ENCODE data around the gene RASAL3.

RASAL3 gene

GRCh38 chr19:15443838-15444237 lies 20.5 kb downstream of the RASAL3 start:
- no peak for DNase-seq (ENCODE audit: low read depth in 1 of 2, low spot score in 1 of 2)
- in situ Hi-C loops (cut with HindIII; ENCODE audit: low pct_unique_long_range_greater_than_20kb, low sequenced_read_pairs): no loop called here
- TF ChIP-seq JUND (IDR thresholded peaks at IDR 0.05; ENCODE audit: low read depth): no peak

GRCh38 chr19:15443325-15443724 lies 21.0 kb downstream of the RASAL3 start:
- in situ Hi-C loops (cut with HindIII; ENCODE audit: low pct_unique_long_range_greater_than_20kb, low sequenced_read_pairs): no loop called here
- no peak for TF ChIP-seq JUND (IDR thresholded peaks at IDR 0.05; ENCODE audit: low read depth)
- no peak for DNase-seq (ENCODE audit: low read depth in 1 of 2, low spot score in 1 of 2)

GRCh38 chr19:15442142-15442920 lies 22.0 kb downstream of the RASAL3 start:
- TF ChIP-seq JUND (IDR thresholded peaks at IDR 0.05; ENCODE audit: low read depth): no peak

GRCh38 chr19:15441317-15441716 lies 23.0 kb downstream of the RASAL3 start:
- TF ChIP-seq JUND (IDR thresholded peaks at IDR 0.05; ENCODE audit: low read depth): no peak
- in situ Hi-C loops (cut with HindIII; ENCODE audit: low pct_unique_long_range_greater_than_20kb, low sequenced_read_pairs): no loop called here

More at GRCh38 chr19:15442142-15442920, 22.0 kb downstream of the RASAL3 start:
- DNase-seq (ENCODE audit: low read depth in 1 of 2, low spot score in 1 of 2): no peak
- in situ Hi-C loops (cut with HindIII; ENCODE audit: low pct_unique_long_range_greater_than_20kb, low sequenced_read_pairs): no loop called here

GRCh38 chr19:15439821-15440641 lies 24.3 kb downstream of the RASAL3 start:
- no peak for TF ChIP-seq JUND (IDR thresholded peaks at IDR 0.05; ENCODE audit: low read depth)
- in situ Hi-C loops (cut with HindIII; ENCODE audit: low pct_unique_long_range_greater_than_20kb, low sequenced_read_pairs): no loop called here
- DNase-seq (ENCODE audit: low read depth in 1 of 2, low spot score in 1 of 2): no peak

More at GRCh38 chr19:15441317-15441716, 23.0 kb downstream of the RASAL3 start:
- DNase-seq (ENCODE audit: low read depth in 1 of 2, low spot score in 1 of 2): peak in 1 of 2 experiments; percentile 24

- no peak for DNase-seq (ENCODE audit: low read depth in 1 of 2, low spot score in 1 of 2)
- TF ChIP-seq JUND (IDR thresholded peaks at IDR 0.05; ENCODE audit: low read depth): no peak
- in situ Hi-C loops (cut with HindIII; ENCODE audit: low pct_unique_long_range_greater_than_20kb, low sequenced_read_pairs): no loop called here
Measured at GRCh38 chr19:15439078-15439799, 25.1 kb downstream of the RASAL3 start.

- no peak for DNase-seq (ENCODE audit: low read depth in 1 of 2, low spot score in 1 of 2)
- TF ChIP-seq JUND (IDR thresholded peaks at IDR 0.05; ENCODE audit: low read depth): no peak
- in situ Hi-C loops (cut with HindIII; ENCODE audit: low pct_unique_long_range_greater_than_20kb, low sequenced_read_pairs): no loop called here
Measured at GRCh38 chr19:15438577-15438976, 25.8 kb downstream of the RASAL3 start.

GRCh38 chr19:15438124-15438496 lies 26.2 kb downstream of the RASAL3 start:
- in situ Hi-C loops (cut with HindIII; ENCODE audit: low pct_unique_long_range_greater_than_20kb, low sequenced_read_pairs): no loop called here
- peak; percentile 77 to 80 for DNase-seq (ENCODE audit: low read depth in 1 of 2, low spot score in 1 of 2)
- TF ChIP-seq JUND (IDR thresholded peaks at IDR 0.05; ENCODE audit: low read depth): no peak

GRCh38 chr19:15437355-15438123 lies 26.8 kb downstream of the RASAL3 start:
- in situ Hi-C loops (cut with HindIII; ENCODE audit: low pct_unique_long_range_greater_than_20kb, low sequenced_read_pairs): no loop called here

GRCh38 chr19:15436826-15437110 lies 27.6 kb downstream of the RASAL3 start:
- DNase-seq (ENCODE audit: low read depth in 1 of 2, low spot score in 1 of 2): no peak
- in situ Hi-C loops (cut with HindIII; ENCODE audit: low pct_unique_long_range_greater_than_20kb, low sequenced_read_pairs): no loop called here
- TF ChIP-seq JUND (IDR thresholded peaks at IDR 0.05; ENCODE audit: low read depth): no peak

More at GRCh38 chr19:15437355-15438123, 26.8 kb downstream of the RASAL3 start:
- DNase-seq (ENCODE audit: low read depth in 1 of 2, low spot score in 1 of 2): peak; percentile 44 to 84
- no peak for TF ChIP-seq JUND (IDR thresholded peaks at IDR 0.05; ENCODE audit: low read depth)

GRCh38 chr19:15436012-15436825 lies 28.1 kb downstream of the RASAL3 start:
- in situ Hi-C loops (cut with HindIII; ENCODE audit: low pct_unique_long_range_greater_than_20kb, low sequenced_read_pairs): no loop called here
- no peak for TF ChIP-seq JUND (IDR thresholded peaks at IDR 0.05; ENCODE audit: low read depth)
- DNase-seq (ENCODE audit: low read depth in 1 of 2, low spot score in 1 of 2): no peak
